NCI-H446 (cell line): ENCODE results near the gene SP100.
"Not testable (repeated sequence)": the region's sequence is repeated elsewhere in the genome, so short reads cannot be mapped to it uniquely, and the experiment has no call there.

ENCODE experiments used
- DNase-seq, 2 experiments: peaks; one replicate each; lab custom pipeline; 2025; lab: John Stamatoyannopoulos, UW

Gene SP100

DNA sequence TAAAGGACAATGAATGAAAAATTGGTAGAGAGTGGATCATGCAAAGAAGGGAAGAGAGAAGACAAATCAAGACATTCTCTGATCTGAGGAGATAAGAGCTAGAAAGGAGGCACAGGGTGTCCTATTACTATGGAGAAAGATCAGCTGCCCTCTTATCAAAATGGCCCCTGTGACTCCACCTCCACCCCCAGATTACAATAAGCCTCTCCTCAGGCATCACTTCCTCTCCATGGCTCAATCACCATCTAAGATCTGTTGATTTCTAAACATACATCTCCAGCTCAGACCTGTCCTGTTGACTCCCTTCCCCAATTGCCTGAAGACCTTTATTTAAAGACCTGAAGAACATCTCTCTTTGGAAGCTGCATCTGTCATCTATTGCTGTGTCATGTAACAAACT lies 43.2 kb downstream of the SP100 start:
- no peak for DNase-seq

DNA sequence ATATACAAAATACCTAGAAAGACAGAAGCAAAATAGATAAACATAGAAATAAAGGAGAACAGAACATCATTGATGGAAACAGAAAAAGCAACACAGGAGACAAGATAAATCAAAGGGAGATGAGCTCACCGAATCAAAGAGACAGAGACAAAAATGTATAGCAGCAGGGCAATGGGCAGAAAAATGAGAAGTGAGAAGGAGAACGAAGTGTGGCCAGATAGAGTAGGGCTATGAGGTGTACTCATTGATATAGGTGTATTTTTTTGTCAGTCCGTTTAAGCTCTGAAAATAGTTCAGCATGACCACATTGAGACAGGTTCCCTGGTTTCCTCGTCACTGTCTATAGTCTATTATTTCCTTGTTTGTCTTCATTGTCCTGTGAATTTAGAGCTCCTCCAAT lies 55.1 kb downstream of the SP100 start:
- no peak for DNase-seq

DNA sequence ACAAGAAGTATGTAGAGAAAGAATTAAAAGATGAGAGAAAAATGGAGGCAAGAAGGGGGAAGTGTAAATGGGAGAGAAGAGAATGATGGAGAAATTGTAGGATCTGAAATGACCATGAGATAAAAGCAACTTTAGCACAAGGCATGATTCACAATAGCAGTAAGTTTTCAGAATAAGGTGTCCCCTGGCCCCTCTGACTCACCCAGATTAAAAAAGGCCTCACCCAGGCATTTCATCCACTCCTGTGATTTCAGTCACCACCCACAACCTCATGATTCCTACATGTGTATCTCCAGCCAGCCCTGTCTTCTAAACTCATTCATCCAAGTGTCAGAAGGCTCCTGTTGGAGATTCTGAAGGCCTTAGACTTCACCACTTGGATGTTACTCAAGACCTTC lies 56.6 kb downstream of the SP100 start:
- no peak for DNase-seq

DNA sequence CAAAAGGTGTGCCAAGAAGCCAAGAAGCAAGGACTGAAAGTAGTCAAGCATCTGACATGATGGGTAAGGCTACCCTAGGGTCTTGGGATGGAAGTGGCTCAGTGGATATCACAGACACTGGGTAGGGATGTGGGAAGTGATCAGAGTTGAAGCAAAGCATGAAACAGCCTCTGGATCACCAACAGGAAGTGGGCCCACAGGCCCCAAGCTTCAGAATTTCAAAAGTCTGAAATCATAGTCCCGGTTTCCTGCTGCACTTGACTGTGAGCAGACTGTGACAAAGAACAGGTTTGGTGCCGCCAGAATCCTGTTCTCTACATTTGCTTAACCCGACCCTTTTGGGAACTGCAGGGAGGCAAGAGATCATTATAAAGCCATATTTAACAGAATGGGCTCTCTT lies 57.4 kb downstream of the SP100 start:
- no peak for DNase-seq

GRCh38 chr2:230475143-230475542 lies 59.1 kb downstream of the SP100 start:
- DNase-seq: no peak

DNA sequence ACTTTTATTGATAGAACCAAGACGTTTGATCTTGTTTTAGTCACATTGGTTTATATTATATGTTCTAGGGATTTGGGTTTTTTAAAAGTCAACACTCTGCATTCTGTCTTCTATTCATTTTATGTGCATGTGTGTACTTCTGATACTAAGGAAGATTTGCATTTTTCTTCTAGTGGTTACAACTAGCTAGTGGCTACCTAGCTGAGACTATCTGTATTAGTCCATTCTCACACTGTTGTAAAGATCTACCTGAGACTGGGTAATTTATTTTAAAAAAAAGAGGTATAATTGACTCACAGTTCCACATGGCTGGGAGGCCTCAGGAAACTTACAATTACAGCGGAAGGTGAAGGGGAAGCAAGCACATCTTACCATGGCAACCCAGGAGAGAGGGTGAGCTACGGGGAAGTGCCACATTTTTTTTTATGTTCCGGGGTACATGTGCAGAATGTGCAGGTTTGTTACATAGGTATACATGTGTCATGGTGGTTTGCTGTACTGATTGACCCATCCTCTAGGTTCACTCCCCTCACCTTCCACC lies 69.9 kb downstream of the SP100 start:
- DNase-seq: no peak

DNA sequence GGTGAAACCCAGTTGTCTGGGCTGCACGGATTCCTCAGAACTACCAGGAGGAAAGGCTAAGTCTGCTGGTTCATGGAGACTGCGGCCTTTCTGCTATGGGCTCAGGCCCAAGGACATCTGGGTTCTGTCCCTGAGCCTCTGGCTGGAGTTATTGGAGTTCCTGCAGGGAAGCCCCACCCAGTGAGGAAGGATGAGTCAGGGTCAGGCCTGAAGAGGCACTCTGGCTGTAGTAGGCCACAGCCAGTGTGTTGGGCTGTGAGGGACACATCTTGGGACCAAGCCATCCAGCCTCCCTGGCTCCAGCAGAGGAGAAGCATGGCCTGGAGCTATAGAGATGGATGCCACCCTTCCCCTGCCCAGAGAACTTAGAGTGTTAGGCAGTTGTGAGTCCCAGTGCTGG lies 75.2 kb downstream of the SP100 start:
- DNase-seq: not testable (repeated sequence)

GRCh38 chr2:230492107-230492506 lies 76.1 kb downstream of the SP100 start:
- no peak for DNase-seq

- DNase-seq: no peak
Observed at GRCh38 chr2:230494980-230495379, 79.0 kb downstream of the SP100 start.

GRCh38 chr2:230496891-230497290 lies 80.9 kb downstream of the SP100 start:
- DNase-seq: no peak

DNA sequence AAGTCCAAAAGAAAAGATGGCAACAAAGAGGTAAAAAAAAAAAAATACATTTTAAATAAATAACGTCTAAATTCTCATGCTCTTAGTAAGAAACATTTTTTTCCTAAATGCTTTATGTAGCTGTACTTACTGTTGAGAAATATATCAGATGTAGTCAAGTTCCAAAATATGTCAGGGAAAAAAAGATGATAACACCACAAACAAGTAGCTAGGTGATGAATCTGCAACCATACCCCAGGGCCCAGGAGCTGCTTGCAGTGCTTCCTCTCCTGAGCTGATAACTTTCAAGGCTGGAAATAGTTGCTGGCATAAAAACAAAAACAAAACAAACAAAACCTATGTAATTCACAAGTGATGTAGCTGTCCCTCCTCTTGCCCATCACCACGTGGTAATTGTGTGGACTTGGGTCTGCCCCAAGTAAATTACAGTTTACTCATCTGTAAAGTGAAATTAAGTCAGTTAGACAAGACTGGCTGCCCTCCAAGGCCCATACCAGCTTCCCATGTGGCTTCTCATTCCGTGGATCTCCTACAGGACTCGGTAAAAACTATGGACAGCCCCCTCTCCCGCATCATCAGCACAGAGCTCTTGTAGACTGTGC lies 82.6 kb downstream of the SP100 start:
- DNase-seq: no peak

- DNase-seq: no peak
Observed at GRCh38 chr2:230502593-230502992, 86.6 kb downstream of the SP100 start.

- DNase-seq: no peak
Observed at GRCh38 chr2:230503798-230504197, 87.8 kb downstream of the SP100 start.

- DNase-seq: no peak
Observed at GRCh38 chr2:230505162-230505561, 89.2 kb downstream of the SP100 start.

DNA sequence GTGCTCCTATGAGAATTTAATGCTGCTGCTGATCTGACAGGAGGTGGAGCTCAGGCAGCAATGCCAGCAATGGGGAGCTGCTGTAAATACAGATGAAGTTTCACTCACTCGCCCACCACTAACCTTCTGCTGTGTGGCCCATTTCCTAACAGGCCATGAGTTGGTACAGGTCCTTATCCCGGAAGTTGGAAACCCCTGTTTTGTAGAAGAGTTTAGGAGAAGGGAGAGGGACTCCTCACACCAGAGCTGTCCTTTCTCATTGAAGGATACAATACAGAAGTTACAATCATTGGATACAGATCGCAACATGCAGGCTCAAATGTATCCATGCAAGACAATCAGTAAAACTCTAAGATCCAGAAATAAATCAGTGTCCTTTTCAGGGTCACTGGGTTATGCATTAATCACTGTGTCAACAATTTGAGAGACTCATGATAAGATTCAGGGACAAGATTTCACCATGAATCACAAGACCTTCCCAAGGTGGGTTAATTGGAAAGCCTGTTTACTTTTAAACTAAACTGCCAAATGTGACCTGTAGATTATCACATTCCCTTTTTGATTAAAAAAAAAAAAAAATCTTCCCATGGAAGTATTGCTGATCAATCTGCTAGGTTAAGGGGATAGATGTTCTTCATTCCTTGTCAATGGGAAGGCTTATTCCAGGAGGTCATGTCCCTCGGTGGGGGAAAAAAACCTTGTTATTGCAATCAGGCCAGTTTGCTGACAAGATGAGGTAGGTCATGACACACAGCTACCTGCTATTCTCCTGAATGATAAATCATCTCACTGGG lies 97.2 kb downstream of the SP100 start:
- no peak for DNase-seq

DNA sequence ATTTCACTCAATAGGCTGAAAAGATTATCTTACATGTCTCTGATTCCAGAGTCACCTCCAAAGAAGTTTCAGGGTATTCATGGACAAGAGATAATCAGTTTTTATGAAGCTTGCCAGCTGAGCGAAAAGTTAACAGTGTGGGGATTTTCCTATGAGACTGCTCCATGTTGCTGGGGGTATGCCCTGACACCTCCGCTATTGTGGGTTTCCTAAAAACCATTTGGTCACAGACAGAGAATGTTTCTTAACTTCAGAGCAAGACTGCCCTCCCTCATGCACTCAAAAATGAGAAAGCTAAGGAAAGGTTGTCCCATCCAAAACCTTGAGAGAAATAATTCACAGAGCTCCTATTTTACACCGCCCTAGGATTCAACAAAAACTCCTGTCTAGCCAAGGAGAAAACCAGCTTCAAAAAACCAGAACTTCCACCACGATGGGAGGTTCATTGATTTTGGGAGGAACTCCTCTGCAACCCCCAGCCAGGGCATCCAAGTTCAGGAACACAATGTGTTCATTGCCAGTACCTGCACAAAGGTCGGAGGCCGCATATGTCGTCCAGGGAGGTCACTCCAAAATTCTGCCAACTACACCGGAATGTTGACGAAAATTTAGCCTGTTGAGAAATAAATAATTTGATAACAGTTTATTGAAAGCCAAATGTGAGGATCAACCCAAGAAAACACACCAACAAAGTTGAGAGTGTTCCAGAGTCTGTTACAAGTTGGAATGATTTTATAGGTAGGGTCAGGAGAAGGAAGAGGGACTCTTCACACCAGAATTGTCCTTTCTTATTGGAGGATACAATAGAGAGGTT lies 104.3 kb downstream of the SP100 start:
- DNase-seq: no peak

DNA sequence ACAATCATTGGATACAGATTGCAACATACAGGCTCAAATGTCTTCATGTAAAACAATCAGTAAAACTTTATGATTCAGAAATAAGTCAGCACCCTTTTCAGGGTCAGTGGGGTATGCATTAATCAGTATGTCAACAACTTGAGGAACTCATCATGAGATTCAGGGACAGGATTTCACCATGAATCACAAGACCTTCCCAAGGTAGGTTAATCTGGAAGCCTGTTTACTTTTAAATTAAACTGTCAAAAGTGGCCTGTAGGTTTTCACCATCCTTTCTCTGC lies 104.8 kb downstream of the SP100 start:
- DNase-seq: no peak

- DNase-seq: no peak
Observed at GRCh38 chr2:230521386-230521785, 105.4 kb downstream of the SP100 start.

DNA sequence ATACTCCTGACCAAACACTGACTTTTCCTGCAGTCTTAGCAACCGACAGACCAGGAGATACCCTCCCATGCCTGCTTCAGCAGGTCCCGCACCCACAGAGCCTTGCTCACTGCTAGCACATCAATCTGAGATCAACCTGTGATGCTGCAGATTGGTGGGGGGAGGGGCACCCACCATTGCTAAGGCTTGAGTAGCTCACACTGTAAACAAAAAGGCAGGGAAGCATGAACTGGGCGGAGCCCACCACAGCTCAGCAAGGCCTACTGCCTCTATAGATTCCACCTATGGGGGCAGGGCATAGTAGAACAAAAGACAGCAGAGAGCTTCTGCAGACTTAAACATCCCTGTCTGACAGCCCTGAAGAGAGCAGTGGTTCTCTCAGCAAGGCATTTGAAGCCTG lies 109.7 kb downstream of the SP100 start:
- no peak for DNase-seq

DNA sequence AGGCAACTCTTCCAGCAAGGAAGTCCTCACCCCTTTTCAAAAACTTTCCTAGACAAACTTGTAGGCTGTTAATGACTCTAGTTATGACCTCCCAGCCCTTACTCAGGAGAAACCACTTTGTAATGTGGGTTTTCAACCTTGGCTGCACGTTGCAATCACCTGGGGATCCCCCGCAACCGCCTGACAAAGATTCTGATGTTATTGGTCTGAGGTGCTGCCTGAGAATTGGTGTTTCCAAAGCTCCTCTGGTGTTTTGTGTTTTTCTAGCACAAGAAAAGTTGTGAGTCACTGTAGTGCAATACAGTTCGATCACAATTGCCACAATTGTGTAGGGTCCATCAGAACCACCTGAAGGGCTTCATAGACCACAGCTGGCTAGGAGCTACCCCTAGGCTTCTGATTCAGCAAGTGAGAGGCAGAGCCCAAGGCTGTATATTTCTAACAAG lies 121.6 kb downstream of the SP100 start:
- no peak for DNase-seq

- DNase-seq: no peak
Observed at GRCh38 chr2:230540332-230540731, 124.3 kb downstream of the SP100 start.

DNA sequence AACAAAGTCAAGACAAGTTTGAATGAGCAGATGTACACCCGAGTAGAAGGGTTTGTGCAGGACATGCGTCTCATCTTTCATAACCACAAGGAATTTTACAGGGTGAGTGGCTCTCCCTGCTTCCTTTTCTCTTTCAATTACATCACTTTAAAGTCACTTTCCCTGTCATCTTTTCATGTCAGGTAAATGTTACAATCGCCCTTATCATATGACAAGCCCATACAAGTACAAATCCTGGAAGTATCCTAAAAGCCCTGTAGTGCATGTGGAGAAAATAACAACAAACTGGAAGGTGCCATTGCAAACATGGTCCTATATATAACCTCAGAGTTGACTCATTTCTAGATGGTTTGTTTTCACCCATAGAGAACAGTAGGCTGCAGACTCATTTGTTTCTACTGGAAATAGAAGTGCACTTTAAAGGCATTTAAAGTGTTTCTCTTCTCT lies 126.0 kb downstream of the SP100 start:
- no peak for DNase-seq

- no peak for DNase-seq
Observed at GRCh38 chr2:230542751-230543150, 126.8 kb downstream of the SP100 start.
